Stomach (tissue), 4 donors: ENCODE measurements around the gene LPAR1.

Experiments used
- EP300 ChIP-seq: sonication (generic); formaldehyde crosslinking; IDR thresholded peaks from one replicate; pipeline ENCODE4 v1.6.1; 2017; ENCODE audit warnings: antibody characterized with exemption
- POLR2AphosphoS5 ChIP-seq, 3 donors: sonication (generic); formaldehyde crosslinking; IDR thresholded peaks; one replicate each; pipeline ENCODE4 v1.6.1; 2016; ENCODE audit warnings: antibody characterized with exemption in 3 of 3

- no peak for TF ChIP-seq POLR2AphosphoS5 (IDR thresholded peaks at IDR 0.05)
- TF ChIP-seq EP300: no peak
Measured at GRCh38 chr9:110949081-110949480, 89.2 kb downstream of the LPAR1 start.
